ENCODE measurements around the gene NANOS2. TPM values are rescaled to one million over a fixed set of nuclear protein-coding genes. Genes with fewer than 3 reads are reported as not detected.
A peak's percentile ranks its signal among the peaks of the same experiment; 100 is the strongest.

NANOS2 gene
- total RNA-seq, 2 donors from 2014 or later, result not detected

- no peaks in the 10 kb centered on the region for H3K27me3 Mint-ChIP-seq
- H3K27ac Mint-ChIP-seq, result no peak overlapping the region
- no peaks in the 10 kb centered on the region for H3K9me3 Mint-ChIP-seq
- no peak for ATAC-seq (replicated peaks)
- peaks cover 16% of the 10 kb centered on the region for H3K36me3 Mint-ChIP-seq (ENCODE audit: low read depth)
- H3K4me3 Mint-ChIP-seq, result no peak overlapping the region
- no peaks in the 10 kb centered on the region for H3K4me1 Mint-ChIP-seq
These were observed 23.7 kb downstream of the NANOS2 start for GRCh38 chr19:45890877-45891276.

GRCh38 chr19:45889210-45889885 lies 25.2 kb downstream of the NANOS2 start:
- Mint-ChIP-seq H3K27ac (no peak overlapping the region), H3K36me3 (ENCODE audit: low read depth) (peaks cover 7% of the 10 kb centered on the region), H3K27me3 (no peaks in the 10 kb centered on the region), H3K4me1 (no peaks in the 10 kb centered on the region), H3K4me3 (no peak overlapping the region), H3K9me3 (no peaks in the 10 kb centered on the region)
- no peak for ATAC-seq (replicated peaks)

- no peak for ATAC-seq (replicated peaks)
- H3K4me3 Mint-ChIP-seq, result peak overlapping the region; percentile 92
- H3K36me3 Mint-ChIP-seq (ENCODE audit: low read depth), result peaks cover 15% of the 10 kb centered on the region
- no peaks in the 10 kb centered on the region for H3K9me3 Mint-ChIP-seq
- peaks cover 6% of the 10 kb centered on the region for H3K4me1 Mint-ChIP-seq
- peak overlapping the region; percentile 95 for H3K27ac Mint-ChIP-seq
- no peaks in the 10 kb centered on the region for H3K27me3 Mint-ChIP-seq
These were observed 27.3 kb downstream of the NANOS2 start for GRCh38 chr19:45887200-45887710.

GRCh38 chr19:45886427-45887199 lies 28.0 kb downstream of the NANOS2 start:
- peaks cover 15% of the 10 kb centered on the region for H3K36me3 Mint-ChIP-seq (ENCODE audit: low read depth)
- H3K27ac Mint-ChIP-seq, result peak overlapping the region; percentile 95
- H3K27me3 Mint-ChIP-seq, result no peaks in the 10 kb centered on the region
- H3K4me1 Mint-ChIP-seq, result peaks cover 9% of the 10 kb centered on the region
- H3K9me3 Mint-ChIP-seq, result no peaks in the 10 kb centered on the region
- ATAC-seq (replicated peaks), result peak; percentile 88
- peak overlapping the region; percentile 92 for H3K4me3 Mint-ChIP-seq

GRCh38 chr19:45885556-45886426 lies 28.8 kb downstream of the NANOS2 start, which contains the start of gene IRF2BP1:
TSS of gene IRF2BP1 (minus strand) at chr19:45886141. CDS start at chr19:45885774, 367 bp downstream.
- peaks cover 15% of the 10 kb centered on the region for H3K4me1 Mint-ChIP-seq
- H3K9me3 Mint-ChIP-seq, result no peaks in the 10 kb centered on the region
- H3K27ac Mint-ChIP-seq, result peak within 1 kb of the TSS; percentile 95
- peak; percentile 75 for ATAC-seq (replicated peaks)
- peak within 1 kb of the TSS; percentile 92 for H3K4me3 Mint-ChIP-seq
- no peaks in the 10 kb centered on the region for H3K27me3 Mint-ChIP-seq
- peaks cover 15% of the 10 kb centered on the region for H3K36me3 Mint-ChIP-seq (ENCODE audit: low read depth)

GRCh38 chr19:45884682-45885555 lies 29.7 kb downstream of the NANOS2 start:
- Mint-ChIP-seq H3K27me3 (peaks cover 3% of the 10 kb centered on the region), H3K4me1 (peaks cover 15% of the 10 kb centered on the region), H3K4me3 (peak overlapping the region; percentile 56), H3K9me3 (no peaks in the 10 kb centered on the region), H3K27ac (no peak overlapping the region), H3K36me3 (ENCODE audit: low read depth) (peaks cover 15% of the 10 kb centered on the region)
- no peak for ATAC-seq (replicated peaks)

GRCh38 chr19:45883881-45884681 lies 30.5 kb downstream of the NANOS2 start:
- H3K4me3 Mint-ChIP-seq, result peak overlapping the region; percentile 79
- no peak for ATAC-seq (replicated peaks)
- H3K27me3 Mint-ChIP-seq, result peaks cover 4% of the 10 kb centered on the region
- no peak overlapping the region for H3K27ac Mint-ChIP-seq
- peaks cover 15% of the 10 kb centered on the region for H3K4me1 Mint-ChIP-seq
- no peaks in the 10 kb centered on the region for H3K9me3 Mint-ChIP-seq
- H3K36me3 Mint-ChIP-seq (ENCODE audit: low read depth), result peaks cover 15% of the 10 kb centered on the region

- no peak for ATAC-seq (replicated peaks)
- Mint-ChIP-seq H3K4me1 (peaks cover 18% of the 10 kb centered on the region), H3K4me3 (peak overlapping the region; percentile 79), H3K27me3 (peaks cover 5% of the 10 kb centered on the region), H3K36me3 (ENCODE audit: low read depth) (peaks cover 15% of the 10 kb centered on the region), H3K9me3 (no peaks in the 10 kb centered on the region), H3K27ac (peak overlapping the region; percentile 73)
These were observed 31.0 kb downstream of the NANOS2 start for GRCh38 chr19:45883586-45883880.

GRCh38 chr19:45882652-45883585 lies 31.7 kb downstream of the NANOS2 start:
- Mint-ChIP-seq H3K27ac (peak overlapping the region; percentile 73), H3K27me3 (peaks cover 7% of the 10 kb centered on the region), H3K9me3 (no peaks in the 10 kb centered on the region), H3K4me1 (peaks cover 21% of the 10 kb centered on the region), H3K4me3 (peak overlapping the region; percentile 79), H3K36me3 (ENCODE audit: low read depth) (peaks cover 15% of the 10 kb centered on the region)
- peak; percentile 25 for ATAC-seq (replicated peaks)

- Mint-ChIP-seq H3K4me1 (peaks cover 24% of the 10 kb centered on the region), H3K27ac (no peak overlapping the region), H3K9me3 (no peaks in the 10 kb centered on the region), H3K4me3 (peak overlapping the region; percentile 79), H3K36me3 (ENCODE audit: low read depth) (peaks cover 15% of the 10 kb centered on the region), H3K27me3 (peaks cover 7% of the 10 kb centered on the region)
- ATAC-seq (replicated peaks), result no peak
These were observed 32.6 kb downstream of the NANOS2 start for GRCh38 chr19:45881909-45882528.

GRCh38 chr19:45881082-45881908 lies 33.3 kb downstream of the NANOS2 start:
- peaks cover 26% of the 10 kb centered on the region for H3K4me1 Mint-ChIP-seq
- no peaks in the 10 kb centered on the region for H3K9me3 Mint-ChIP-seq
- H3K4me3 Mint-ChIP-seq, result peak overlapping the region; percentile 17
- H3K36me3 Mint-ChIP-seq (ENCODE audit: low read depth), result peaks cover 13% of the 10 kb centered on the region
- H3K27ac Mint-ChIP-seq, result peak overlapping the region; percentile 3
- ATAC-seq (replicated peaks), result no peak
- peaks cover 8% of the 10 kb centered on the region for H3K27me3 Mint-ChIP-seq
